GM19455 (cell line): Measurements from ENCODE around the gene ATXN7.

Source experiments
- ATAC-seq: cut with Tn5 transposase; IDR thresholded peaks from one replicate; pipeline ENCODE4 v1.9.1; 2021; ENCODE audit not compliant: unreplicated experiment

The ATXN7 gene

GRCh38 chr3:63900459-63900858 lies 36.8 kb downstream of the ATXN7 start:
- ATAC-seq, result no peak

GRCh38 chr3:63905731-63906620 lies 42.3 kb downstream of the ATXN7 start:
- ATAC-seq, result no peak

- ATAC-seq, result no peak
Measured at GRCh38 chr3:63908081-63908736, 44.5 kb downstream of the ATXN7 start.

GRCh38 chr3:63908776-63909175 lies 45.1 kb downstream of the ATXN7 start:
- ATAC-seq, result no peak

GRCh38 chr3:63909431-63909830 lies 45.8 kb downstream of the ATXN7 start:
- ATAC-seq, result no peak

- ATAC-seq, result no peak
Measured at GRCh38 chr3:63910001-63910400, 46.3 kb downstream of the ATXN7 start.

- ATAC-seq, result no peak
Measured at GRCh38 chr3:63910891-63911290, 47.2 kb downstream of the ATXN7 start.

GRCh38 chr3:63911509-63911872 lies 47.8 kb downstream of the ATXN7 start:
- peak; percentile 24 for ATAC-seq

- ATAC-seq, result peak; percentile 83
Measured at GRCh38 chr3:63911873-63912767, 48.5 kb downstream of the ATXN7 start, which contains the start of gene SCAANT1. SCAANT1 (minus strand) TSS chr3:63912383.

- peak; percentile 9 for ATAC-seq
Measured at GRCh38 chr3:63912768-63913588, 49.3 kb downstream of the ATXN7 start.

GRCh38 chr3:63914312-63914711 lies 50.6 kb downstream of the ATXN7 start:
- ATAC-seq, result no peak

- ATAC-seq, result no peak
Measured at GRCh38 chr3:63918321-63918720, 54.7 kb downstream of the ATXN7 start.

- ATAC-seq, result no peak
Measured at GRCh38 chr3:63920001-63920400, 56.3 kb downstream of the ATXN7 start.

- peak; percentile 80 for ATAC-seq
Measured at GRCh38 chr3:63921741-63922482, 58.2 kb downstream of the ATXN7 start.

- peak; percentile 9 for ATAC-seq
Measured at GRCh38 chr3:63922491-63923199, 59.0 kb downstream of the ATXN7 start.

GRCh38 chr3:63926309-63926708 lies 62.6 kb downstream of the ATXN7 start:
- ATAC-seq, result no peak

GRCh38 chr3:63927422-63928280 lies 64.0 kb downstream of the ATXN7 start:
- peak; percentile 85 for ATAC-seq

- no peak for ATAC-seq
Measured at GRCh38 chr3:63931290-63931689, 67.6 kb downstream of the ATXN7 start.
